ENCODE measurements around the gene KRTAP5-2.

Gene KRTAP5-2

GRCh38 chr11:1548221-1549070 is 49.6 kb downstream of the KRTAP5-2 start:
- peak overlapping the region; percentile 54 to 66 (median 60) for H3K4me3 Mint-ChIP-seq
- H3K27me3 Mint-ChIP-seq (ENCODE audit: low read depth) = peaks cover 80% of the 10 kb centered on the region
- no peaks in the 10 kb centered on the region for H3K9me3 Mint-ChIP-seq
- H3K36me3 Mint-ChIP-seq (ENCODE audit: low read depth) = no peaks in the 10 kb centered on the region
- no peak overlapping the region for H3K27ac Mint-ChIP-seq
- no peak for TF ChIP-seq CTCF (IDR thresholded peaks at IDR 0.05; ENCODE audit: unreplicated experiment in 3 of 3)
- H3K4me1 Mint-ChIP-seq = no peaks in the 10 kb centered on the region

GRCh38 chr11:1547467-1548098 is 50.5 kb downstream of the KRTAP5-2 start:
- TF ChIP-seq CTCF (IDR thresholded peaks at IDR 0.05; ENCODE audit: unreplicated experiment in 3 of 3) = no peak
- no peaks in the 10 kb centered on the region for H3K9me3 Mint-ChIP-seq
- no peak overlapping the region for H3K27ac Mint-ChIP-seq
- no peaks in the 10 kb centered on the region for H3K36me3 Mint-ChIP-seq (ENCODE audit: low read depth)
- no peaks in the 10 kb centered on the region for H3K4me1 Mint-ChIP-seq
- H3K27me3 Mint-ChIP-seq (ENCODE audit: low read depth) = peaks cover 75% of the 10 kb centered on the region
- H3K4me3 Mint-ChIP-seq = peak overlapping the region in 1 of 3 experiments; percentile 43

Data from nephron (organoid).